SJSA1 (cell line): ENCODE measurements around the gene PPFIA4. TPM values are rescaled to one million over a fixed set of nuclear protein-coding genes. Genes with fewer than 3 reads are reported as not detected.
"Not testable (repeated sequence)": the region's sequence is repeated elsewhere in the genome, so short reads cannot be mapped to it uniquely, and the experiment has no call there.

Experiments
- DNase-seq, 2 experiments: peaks; one replicate each; pipeline ENCODE4 v3.0.0-alpha.2; 2015 to 2020; ENCODE audit warnings: low spot score in 2 of 2, low read depth in 1 of 2
- H3K27ac ChIP-seq: fragments of 250-450 bp; sonication (Bioruptor Pico); 2 replicates; pipeline ENCODE4 v1.5.1; 2020; ENCODE audit warnings: mild to moderate bottlenecking, moderate library complexity
- H3K27me3 ChIP-seq: fragments of 250-450 bp; sonication (Bioruptor Pico); replicated peaks from 2 replicates; pipeline ENCODE4 v1.5.1; 2020; ENCODE audit warnings: mild to moderate bottlenecking, moderate library complexity
- H3K36me3 ChIP-seq: fragments of 250-450 bp; sonication (Bioruptor Pico); 2 replicates; pipeline ENCODE4 v1.5.1; 2020; ENCODE audit warnings: mild to moderate bottlenecking
- H3K4me1 ChIP-seq: fragments of 250-450 bp; sonication (Bioruptor Pico); replicated peaks from 2 replicates; pipeline ENCODE4 v1.6.1; 2021; ENCODE audit warnings: mild to moderate bottlenecking
- H3K4me3 ChIP-seq: fragments of 250-450 bp; sonication (Bioruptor Pico); 2 replicates; pipeline ENCODE4 v1.5.1; 2020; ENCODE audit warnings: mild to moderate bottlenecking
- H3K9me3 ChIP-seq: fragments of 250-450 bp; sonication (Bioruptor Pico); replicated peaks from 2 replicates; pipeline ENCODE4 v1.5.1; 2020; ENCODE audit warnings: mild to moderate bottlenecking
- total RNA-seq: library from RNA; depleted of rRNA; stranded (reverse); fragments of >200 nt; shearing (Covaris generic); gene quantifications from 2 replicates; pipeline ENCODE4 v1.2.3, GENCODE V29; 2014

PPFIA4 gene
- total RNA-seq, 1 experiment from 2014 or later, result not detected

DNA sequence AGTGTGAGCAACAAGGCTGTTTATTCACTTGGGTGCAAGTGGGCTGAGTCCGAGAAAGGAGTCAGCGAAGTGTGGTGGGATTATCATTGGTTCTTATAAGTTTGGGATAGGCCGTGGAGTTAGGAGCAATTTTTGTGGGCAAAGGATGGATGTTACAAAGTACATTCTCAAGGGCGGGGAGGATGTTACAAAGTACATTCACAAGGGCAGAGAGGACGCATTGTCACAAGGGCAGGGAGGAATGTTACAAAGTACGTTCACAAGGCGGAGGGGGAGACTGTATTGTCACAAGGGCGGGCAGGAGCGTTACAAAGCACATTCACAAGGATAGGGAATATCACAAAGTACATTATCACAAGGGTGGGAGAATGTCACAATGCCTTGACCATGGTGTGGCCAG lies 24.3 kb upstream of the PPFIA4 start:
- Histone ChIP-seq H3K36me3 (no peaks in the 10 kb centered on the region), H3K4me1 (no peaks in the 10 kb centered on the region), H3K27me3 (peaks cover 4% of the 10 kb centered on the region), H3K9me3 (no peaks in the 10 kb centered on the region), H3K4me3 (no peak overlapping the region), H3K27ac (no peak overlapping the region)
- DNase-seq, result no peak

DNA sequence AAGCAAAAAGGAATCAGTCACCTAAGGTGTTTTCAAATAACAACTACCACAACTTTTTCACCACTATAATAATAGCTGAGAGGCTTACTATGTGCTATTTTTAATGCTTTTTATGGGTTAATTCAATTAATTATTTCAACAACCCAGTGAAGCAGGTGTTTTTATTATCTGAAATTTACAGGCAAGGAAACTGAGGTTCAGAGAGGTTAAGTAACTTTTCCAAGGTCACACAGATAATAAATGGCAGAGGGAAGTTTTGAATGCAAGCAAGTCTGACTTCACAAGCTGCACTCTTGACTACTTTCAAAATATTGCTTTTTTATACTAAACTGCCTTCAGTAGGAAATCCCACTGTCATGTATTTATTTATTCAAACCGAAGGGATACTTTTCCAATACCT lies 23.3 kb upstream of the PPFIA4 start:
- Histone ChIP-seq H3K27ac (no peak overlapping the region), H3K36me3 (peaks cover 5% of the 10 kb centered on the region; the same call in 1 of the 2 replicates), H3K4me3 (no peak overlapping the region), H3K27me3 (peaks cover 4% of the 10 kb centered on the region), H3K4me1 (0 out of 2 replicates have a peak, but pooled peaks cover 1% of the 10 kb centered on the region), H3K9me3 (no peaks in the 10 kb centered on the region)
- DNase-seq, result no peak

DNA sequence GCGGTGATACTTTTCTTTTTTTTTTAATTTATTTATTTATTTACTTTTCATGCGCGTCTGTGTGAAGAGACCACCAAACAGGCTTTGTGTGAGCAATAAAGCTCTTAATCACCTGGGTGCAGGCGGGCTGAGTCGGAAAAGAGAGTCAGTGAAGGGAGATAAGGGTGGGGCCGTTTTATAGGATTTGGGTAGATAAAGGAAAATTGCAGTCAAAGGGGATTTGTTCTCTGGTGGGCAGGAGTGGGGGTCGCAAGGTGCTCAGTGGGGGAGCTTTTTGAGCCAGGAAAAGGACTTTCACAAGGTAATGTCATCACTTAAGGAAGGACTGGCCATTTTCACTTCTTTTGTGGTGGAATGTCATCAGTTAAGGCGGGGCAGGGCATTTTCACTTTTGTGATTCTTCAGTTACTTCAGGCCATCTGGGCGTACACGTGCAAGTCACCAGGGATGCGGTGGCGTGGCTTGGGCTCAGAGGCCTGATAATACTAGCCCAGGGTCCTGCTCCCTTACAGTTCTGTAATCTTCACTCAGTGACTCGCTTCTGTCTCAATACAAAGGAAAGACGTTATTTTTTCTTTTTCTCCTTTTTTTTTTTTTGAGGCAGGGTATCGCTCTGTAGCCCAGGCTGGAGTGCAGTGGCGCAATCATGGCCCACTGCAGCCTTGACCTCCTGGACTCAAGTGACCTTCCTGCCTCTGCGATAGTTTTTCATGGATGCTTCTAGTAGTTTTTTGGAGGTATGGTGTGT lies 20.7 kb upstream of the PPFIA4 start:
- H3K4me1 ChIP-seq, H3K27me3 ChIP-seq, H3K27ac ChIP-seq, H3K9me3 ChIP-seq, H3K4me3 ChIP-seq, DNase-seq: not testable (repeated sequence)
- H3K36me3 ChIP-seq, result peaks cover 23% of the 10 kb centered on the region

DNA sequence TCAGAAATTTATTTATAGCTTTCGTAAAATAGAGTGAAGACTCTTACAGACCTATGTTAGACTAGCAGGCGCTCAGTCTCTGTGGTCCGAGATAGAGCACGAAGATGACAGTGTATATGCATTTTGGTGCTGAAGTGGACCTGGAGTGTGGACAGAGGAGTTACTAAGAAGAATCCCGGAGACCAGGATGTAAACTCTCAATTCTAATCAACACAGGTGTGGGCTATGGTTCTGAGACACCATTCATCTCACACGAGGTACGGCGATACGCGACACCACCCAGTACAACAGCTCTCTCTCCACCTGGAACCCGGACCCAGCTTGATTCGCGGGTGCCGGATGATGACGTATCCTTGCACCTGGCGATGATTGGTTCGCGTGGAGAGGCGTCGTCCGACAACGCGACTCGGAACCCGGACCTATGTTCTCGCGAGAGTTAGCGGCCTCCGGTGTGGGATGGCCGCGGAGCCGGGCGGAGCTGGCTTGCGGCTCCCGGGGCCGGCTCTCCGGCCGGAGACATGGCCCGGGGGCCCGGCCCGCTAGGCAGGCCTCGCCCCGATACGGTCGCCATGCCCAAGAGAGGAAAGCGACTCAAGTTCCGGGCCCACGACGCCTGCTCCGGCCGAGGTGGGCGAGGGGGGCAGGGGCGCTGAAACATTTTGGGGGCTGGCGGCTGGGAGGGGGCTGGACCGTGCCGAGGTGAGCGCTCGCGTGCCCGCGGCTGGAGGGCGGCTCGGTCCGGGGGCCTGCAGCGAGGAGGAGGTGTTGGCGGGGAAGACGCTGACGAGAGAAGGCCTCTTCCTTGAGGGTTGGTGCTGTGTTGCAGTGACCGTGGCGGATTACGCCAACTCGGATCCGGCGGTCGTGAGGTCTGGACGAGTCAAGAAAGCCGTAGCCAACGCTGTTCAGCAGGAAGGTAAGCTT lies 19.1 kb upstream of the PPFIA4 start, which contains the start of gene TMEM183A:
Gene TMEM183A (plus strand): TSS at position 427 of the 924 bp plus-strand sequence. CDS start 92 bp downstream, at position 519.
- peak; percentile 92 to 97 for DNase-seq
- Histone ChIP-seq H3K27ac (peak within 1 kb of the TSS; percentile 58), H3K27me3 (no peaks in the 10 kb centered on the region), H3K36me3 (peaks cover 30% of the 10 kb centered on the region), H3K9me3 (no peaks in the 10 kb centered on the region), H3K4me3 (peak within 1 kb of the TSS; percentile 69), H3K4me1 (0 out of 2 replicates have a peak, but pooled peaks cover 4% of the 10 kb centered on the region)

DNA sequence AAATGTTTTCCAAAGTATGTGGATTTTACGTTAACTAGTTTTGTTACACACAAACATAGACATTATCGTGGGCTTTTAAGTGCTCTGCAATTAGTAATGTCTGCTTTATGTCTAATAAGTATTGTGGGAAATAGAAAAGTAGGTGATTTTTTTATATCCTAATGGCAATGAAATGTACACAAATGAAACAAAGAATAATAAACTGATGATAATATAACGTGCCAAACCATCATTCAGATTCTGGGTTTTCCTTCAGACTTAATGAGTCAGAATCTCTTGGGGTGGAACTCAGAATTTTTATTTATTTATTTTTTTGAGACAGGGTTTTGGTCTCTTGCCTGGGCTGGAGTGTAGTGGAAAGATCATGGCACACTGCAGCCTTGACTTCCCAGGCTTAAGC lies 17.1 kb upstream of the PPFIA4 start:
- H3K36me3 ChIP-seq, result peaks cover 48% of the 10 kb centered on the region
- no peak overlapping the region for H3K27ac ChIP-seq
- H3K4me1 ChIP-seq, result 0 out of 2 replicates have a peak, but pooled peaks cover 4% of the 10 kb centered on the region
- H3K27me3 ChIP-seq, result no peaks in the 10 kb centered on the region
- H3K4me3 ChIP-seq, result no peak overlapping the region
- no peak for DNase-seq
- H3K9me3 ChIP-seq, result no peaks in the 10 kb centered on the region

DNA sequence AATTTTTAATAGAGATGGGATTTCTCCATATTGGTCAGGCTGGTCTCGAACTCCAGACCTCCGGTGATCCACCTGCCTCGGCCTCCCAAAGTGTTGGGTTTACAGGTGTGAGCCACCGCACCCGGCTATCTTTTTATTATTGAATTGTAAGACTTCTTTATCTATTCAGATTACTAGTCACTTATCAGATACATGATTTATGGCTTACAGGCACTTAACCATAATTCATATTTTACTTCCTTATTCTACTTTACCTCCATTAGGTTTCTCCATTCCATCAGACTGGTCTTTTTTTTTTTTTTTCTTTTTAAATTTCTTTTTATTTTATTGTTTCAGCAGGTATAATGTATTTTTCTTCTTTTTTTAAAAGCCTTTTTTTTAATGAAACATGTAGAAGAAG lies 14.7 kb upstream of the PPFIA4 start:
- DNase-seq, result no peak
- peaks cover 72% of the 10 kb centered on the region for H3K36me3 ChIP-seq
- no peak overlapping the region for H3K4me3 ChIP-seq
- no peaks in the 10 kb centered on the region for H3K27me3 ChIP-seq
- no peak overlapping the region for H3K27ac ChIP-seq
- H3K4me1 ChIP-seq, result 0 out of 2 replicates have a peak, but pooled peaks cover 4% of the 10 kb centered on the region
- H3K9me3 ChIP-seq, result no peaks in the 10 kb centered on the region

DNA sequence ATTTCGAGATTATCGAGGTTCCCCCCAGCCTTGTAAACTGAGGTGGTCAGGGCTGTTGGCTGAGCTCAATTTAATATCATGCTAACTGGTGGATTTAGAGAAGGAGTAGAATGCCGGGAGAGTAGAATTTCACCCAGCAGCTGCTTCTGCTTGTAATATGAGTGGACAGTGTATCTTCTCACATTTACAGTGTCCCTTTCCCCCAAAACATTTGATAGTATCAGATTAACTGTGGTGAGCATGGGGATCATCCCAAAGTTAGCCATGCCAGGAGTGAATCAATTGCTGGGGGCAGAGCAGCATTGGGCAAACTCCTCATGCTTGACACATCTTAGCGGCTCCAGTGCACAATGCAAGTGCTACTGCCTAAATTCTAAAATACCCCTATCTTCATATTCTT lies 9.2 kb upstream of the PPFIA4 start:
- no peaks in the 10 kb centered on the region for H3K27me3 ChIP-seq
- H3K4me3 ChIP-seq, result no peak overlapping the region
- H3K4me1 ChIP-seq, result no peaks in the 10 kb centered on the region
- H3K9me3 ChIP-seq, result no peaks in the 10 kb centered on the region
- no peak for DNase-seq
- peaks cover 93% of the 10 kb centered on the region for H3K36me3 ChIP-seq
- no peak overlapping the region for H3K27ac ChIP-seq

DNA sequence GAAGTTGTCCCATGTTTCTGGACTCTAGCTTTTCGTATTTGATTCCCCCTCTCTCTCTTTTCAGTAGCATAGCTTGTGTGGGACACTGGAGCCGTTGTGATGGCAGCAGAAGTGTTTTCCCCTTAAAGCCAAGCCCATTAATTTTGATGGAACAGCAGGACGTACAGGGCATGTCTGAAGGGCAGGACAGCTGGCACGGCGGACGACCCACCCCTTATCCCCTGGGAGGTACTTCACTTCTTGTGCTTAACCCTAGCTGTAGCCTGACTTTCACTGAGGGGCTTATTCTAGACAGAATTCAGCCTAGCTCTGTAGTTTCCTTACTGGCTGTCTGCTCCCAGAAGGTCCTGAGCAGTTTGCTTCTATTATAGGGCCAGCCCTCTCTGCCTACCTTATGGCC lies 8.6 kb upstream of the PPFIA4 start:
- no peaks in the 10 kb centered on the region for H3K27me3 ChIP-seq
- H3K4me1 ChIP-seq, result no peaks in the 10 kb centered on the region
- DNase-seq, result no peak
- H3K9me3 ChIP-seq, result no peaks in the 10 kb centered on the region
- H3K4me3 ChIP-seq, result no peak overlapping the region
- H3K36me3 ChIP-seq, result peaks cover 93% of the 10 kb centered on the region
- no peak overlapping the region for H3K27ac ChIP-seq

DNA sequence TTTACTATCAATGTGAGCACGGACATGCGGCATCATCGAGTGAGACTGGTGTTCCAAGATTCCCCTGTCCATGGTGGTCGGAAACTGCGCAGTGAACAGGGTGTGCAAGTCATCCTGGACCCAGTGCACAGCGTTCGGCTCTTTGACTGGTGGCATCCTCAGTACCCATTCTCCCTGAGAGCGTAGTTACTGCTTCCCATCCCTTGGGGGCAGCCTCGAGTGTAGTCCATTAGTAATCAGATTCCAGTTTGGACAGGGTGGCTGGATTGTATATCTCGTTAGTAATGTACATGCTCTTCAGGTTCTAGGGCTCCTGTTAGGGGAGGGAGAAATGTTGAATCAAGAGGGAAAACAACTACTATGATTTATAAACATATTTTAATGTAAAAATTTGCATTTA lies 3.4 kb upstream of the PPFIA4 start:
- H3K4me3 ChIP-seq, H3K4me1 ChIP-seq, DNase-seq, H3K27ac ChIP-seq, H3K27me3 ChIP-seq, H3K9me3 ChIP-seq: not testable (repeated sequence)
- peaks cover 59% of the 10 kb centered on the region for H3K36me3 ChIP-seq

DNA sequence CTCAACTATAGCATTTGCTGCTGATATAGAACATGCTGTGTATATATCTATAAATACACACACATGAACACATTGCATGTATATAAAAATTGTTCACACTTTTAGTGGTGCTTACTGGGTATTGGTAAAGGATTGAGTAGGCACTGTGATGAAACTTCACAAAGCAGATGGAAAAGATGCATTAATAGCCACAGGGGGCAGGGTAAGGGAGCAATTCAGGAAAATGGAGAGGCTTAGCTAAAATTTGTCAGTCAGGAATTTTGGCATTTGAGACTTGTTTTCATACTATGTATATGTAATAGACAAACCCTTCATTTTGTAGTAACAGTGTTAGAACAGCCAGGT lies 633 bp upstream of the PPFIA4 start:
- Histone ChIP-seq H3K36me3 (peaks cover 33% of the 10 kb centered on the region), H3K27ac (no peak overlapping the region), H3K27me3 (peaks cover 9% of the 10 kb centered on the region), H3K4me1 (peaks cover 10% of the 10 kb centered on the region), H3K4me3 (no peak overlapping the region), H3K9me3 (no peaks in the 10 kb centered on the region)
- DNase-seq, result no peak

DNA sequence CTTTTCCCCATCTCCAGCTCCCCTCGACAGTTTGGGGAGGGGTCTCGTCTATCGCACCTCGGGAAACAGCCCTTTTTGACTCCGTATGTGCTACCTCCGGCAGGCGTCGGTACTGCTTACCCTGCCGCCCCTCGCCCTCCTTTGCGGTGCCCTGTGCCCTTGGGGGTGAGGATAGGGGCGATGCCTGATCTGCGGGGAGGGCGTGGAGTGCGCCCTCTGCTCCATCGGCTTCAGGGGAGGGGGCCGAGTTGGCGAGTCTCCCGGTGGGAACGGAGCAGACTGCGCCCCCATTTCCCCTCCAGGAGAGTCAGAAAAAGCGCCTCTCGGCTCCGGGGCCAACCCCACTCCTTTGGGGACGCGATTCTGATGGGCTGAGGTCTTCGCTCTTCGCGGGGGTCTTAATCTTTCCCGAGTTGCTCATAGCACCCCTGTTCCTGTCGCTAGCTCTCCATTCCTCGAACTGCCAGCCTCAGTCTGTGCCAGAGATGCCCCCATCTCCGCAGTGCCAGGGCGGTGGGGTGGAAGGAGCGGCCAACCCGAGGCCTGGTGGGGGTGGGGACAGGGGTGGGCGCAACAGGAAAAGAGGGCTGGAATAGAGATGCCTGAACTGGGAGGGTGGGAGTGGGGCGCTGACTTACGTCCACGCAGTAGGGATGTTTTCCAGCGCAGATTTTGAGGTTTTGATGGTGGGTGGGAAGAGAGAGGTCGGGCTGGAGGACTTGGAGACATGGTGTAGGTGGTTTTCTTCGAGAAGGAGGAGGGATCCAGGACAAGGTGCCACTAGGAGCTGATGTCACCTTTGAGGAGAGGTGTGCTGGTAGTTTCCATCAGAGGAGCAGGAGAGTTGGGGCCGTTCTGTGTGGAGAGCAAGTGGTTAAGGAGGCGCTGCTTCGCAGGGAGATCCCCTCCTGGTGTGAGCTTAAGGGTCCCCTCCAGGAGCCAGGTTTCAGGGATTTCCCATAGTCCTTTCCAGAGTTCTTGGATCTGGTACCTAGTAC lies 674 bp downstream of the PPFIA4 start:
- Histone ChIP-seq H3K36me3 (peaks cover 22% of the 10 kb centered on the region), H3K4me3 (peak overlapping the region; percentile 34), H3K27ac (no peak overlapping the region), H3K4me1 (peaks cover 10% of the 10 kb centered on the region), H3K27me3 (peaks cover 9% of the 10 kb centered on the region), H3K9me3 (no peaks in the 10 kb centered on the region)
- no peak for DNase-seq

DNA sequence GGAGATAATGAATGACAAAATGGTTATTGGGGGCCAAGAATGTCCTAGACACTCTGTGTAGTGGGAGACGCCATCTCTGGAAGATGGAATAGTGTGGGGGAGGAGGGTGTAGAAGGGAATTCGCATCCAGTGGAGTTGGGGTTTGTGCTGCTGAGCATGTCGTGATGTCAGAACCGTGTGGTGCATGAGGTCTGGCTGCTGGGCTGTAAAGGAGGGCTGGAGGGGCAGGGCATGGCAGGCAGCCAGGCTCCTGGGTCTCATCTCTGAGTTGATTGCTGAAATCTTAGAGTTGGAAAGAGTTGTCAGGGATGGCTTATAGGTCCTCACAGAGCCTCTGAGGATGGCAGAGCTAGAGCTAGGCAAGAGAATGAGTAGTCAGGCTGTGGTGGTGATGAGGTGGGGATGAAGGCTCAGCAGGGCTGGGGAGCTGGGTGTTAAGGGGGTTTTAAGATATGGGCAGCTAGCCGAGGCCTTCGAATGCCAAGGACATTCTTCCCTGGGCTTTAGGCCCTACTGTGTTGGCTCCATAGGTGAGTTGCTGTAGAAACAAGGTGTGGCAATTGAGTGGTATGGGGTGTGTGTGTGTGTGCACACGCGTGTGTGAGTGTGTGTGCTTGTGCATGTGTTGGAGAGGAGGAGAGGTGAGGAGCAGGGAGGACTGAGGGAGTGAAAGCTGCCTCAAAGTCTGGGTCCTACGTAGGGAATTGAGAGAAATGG lies 1.9 kb downstream of the PPFIA4 start:
- H3K27ac ChIP-seq, result no peak overlapping the region
- peaks cover 9% of the 10 kb centered on the region for H3K27me3 ChIP-seq
- peaks cover 14% of the 10 kb centered on the region for H3K36me3 ChIP-seq
- H3K4me1 ChIP-seq, result peaks cover 10% of the 10 kb centered on the region
- no peak overlapping the region for H3K4me3 ChIP-seq
- no peak for DNase-seq
- H3K9me3 ChIP-seq, result no peaks in the 10 kb centered on the region
